KG1 (cell line): Measurements from ENCODE around the gene MST1.

Experiments
- DNase-seq: peaks from one replicate; lab custom pipeline; 2025; lab: John Stamatoyannopoulos, UW

MST1 gene

DNA sequence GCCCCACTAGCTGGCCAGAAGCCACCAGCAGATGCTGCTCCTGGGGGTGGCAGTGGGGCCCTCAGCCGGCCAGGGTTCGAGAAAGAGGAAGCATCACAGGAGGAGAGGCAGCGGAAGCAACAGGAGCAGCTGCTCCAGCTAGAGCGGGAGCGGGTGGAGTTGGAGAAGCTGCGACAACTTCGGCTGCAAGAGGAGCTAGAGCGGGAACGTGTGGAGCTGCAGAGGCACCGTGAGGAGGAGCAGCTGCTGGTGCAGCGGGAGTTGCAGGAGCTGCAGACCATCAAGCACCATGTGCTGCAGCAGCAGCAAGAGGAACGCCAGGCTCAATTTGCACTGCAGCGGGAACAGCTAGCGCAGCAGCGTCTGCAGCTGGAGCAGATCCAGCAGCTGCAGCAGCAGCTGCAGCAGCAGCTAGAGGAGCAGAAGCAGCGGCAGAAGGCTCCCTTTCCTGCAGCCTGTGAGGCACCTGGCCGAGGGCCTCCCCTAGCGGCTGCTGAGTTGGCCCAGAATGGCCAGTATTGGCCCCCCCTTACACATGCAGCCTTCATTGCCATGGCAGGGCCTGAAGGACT, 32.6 kb downstream of the MST1 start:
- DNase-seq: no peak

DNA sequence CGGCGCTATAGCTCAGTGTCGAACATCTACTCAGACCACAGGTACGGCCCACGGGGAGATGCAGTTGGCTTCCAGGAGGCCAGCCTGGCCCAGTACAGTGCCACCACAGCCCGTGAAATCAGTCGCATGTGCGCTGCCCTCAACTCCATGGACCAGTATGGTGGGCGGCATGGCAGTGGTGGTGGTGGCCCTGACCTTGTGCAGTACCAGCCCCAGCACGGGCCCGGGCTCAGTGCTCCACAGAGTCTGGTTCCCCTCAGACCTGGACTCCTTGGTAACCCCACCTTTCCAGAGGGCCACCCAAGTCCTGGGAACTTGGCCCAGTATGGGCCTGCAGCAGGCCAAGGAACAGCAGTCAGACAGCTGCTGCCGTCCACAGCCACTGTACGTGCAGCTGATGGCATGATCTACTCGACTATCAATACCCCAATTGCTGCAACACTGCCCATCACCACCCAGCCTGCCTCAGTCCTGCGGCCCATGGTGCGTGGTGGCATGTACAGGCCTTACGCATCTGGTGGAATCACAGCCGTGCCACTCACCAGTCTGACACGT, 33.5 kb downstream of the MST1 start:
- DNase-seq: no peak

DNA sequence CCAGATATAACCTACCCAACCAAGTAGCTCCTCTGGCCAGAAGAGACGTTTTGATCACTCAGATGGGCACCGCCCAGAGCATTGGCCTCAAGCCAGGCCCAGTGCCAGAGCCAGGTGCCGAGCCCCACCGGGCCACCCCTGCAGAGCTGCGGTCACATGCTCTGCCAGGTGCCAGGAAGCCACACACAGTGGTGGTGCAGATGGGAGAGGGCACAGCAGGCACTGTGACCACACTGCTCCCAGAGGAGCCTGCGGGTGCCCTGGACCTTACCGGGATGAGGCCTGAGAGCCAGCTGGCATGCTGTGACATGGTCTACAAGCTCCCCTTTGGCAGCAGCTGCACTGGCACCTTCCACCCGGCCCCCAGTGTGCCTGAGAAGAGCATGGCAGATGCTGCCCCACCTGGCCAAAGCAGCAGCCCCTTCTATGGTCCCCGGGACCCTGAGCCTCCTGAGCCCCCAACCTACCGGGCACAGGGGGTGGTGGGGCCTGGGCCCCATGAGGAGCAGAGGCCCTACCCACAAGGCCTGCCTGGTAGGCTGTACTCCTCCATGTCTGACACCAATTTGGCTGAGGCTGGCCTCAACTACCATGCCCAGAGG, 34.2 kb downstream of the MST1 start:
- DNase-seq: no peak

DNA sequence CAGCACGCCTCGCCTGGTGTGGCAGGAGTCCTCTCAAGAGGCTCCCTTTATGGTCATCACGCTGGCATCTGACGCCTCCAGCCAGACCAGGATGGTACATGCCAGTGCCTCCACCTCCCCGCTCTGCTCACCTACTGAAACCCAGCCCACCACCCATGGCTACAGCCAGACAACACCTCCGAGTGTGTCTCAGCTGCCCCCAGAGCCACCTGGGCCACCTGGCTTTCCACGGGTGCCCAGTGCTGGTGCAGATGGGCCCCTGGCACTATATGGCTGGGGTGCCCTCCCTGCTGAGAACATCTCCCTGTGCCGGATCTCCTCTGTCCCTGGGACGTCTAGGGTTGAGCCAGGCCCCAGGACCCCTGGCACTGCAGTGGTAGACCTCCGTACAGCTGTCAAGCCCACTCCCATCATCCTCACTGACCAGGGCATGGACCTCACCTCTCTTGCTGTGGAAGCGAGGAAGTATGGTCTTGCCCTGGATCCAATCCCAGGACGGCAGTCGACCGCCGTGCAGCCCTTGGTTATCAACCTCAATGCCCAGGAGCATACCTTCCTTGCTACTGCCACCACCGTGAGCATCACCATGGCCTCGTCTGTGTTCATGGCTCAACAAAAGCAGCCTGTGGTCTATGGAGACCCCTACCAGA, 35.0 kb downstream of the MST1 start:
- DNase-seq: no peak

DNA sequence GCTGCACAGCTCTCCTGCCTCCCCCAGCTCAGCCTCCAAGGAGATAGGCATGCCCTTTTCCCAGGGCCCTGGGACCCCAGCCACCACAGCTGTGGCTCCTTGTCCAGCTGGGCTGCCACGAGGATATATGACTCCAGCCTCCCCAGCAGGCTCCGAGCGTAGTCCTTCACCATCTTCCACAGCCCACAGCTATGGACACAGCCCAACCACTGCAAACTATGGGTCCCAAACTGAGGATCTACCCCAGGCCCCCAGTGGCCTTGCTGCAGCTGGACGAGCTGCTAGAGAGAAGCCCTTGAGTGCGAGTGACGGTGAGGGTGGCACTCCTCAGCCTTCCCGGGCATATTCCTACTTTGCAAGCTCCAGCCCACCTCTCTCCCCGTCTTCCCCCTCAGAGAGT, 35.7 kb downstream of the MST1 start:
- no peak for DNase-seq

DNA sequence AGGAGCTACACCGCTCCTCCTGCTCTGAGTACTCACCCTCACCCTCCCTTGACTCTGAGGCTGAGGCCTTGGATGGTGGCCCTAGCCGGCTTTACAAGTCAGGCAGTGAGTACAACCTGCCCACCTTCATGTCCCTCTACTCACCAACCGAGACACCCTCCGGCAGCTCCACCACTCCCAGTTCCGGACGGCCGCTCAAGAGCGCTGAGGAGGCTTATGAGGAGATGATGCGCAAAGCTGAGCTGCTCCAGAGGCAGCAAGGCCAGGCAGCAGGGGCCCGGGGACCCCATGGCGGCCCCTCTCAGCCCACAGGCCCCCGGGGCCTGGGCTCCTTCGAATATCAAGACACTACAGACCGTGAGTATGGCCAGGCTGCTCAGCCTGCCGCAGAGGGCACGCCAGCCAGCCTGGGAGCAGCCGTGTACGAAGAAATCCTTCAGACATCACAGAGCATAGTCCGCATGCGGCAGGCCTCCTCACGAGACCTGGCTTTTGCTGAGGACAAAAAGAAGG, 36.3 kb downstream of the MST1 start:
- DNase-seq: no peak

DNA sequence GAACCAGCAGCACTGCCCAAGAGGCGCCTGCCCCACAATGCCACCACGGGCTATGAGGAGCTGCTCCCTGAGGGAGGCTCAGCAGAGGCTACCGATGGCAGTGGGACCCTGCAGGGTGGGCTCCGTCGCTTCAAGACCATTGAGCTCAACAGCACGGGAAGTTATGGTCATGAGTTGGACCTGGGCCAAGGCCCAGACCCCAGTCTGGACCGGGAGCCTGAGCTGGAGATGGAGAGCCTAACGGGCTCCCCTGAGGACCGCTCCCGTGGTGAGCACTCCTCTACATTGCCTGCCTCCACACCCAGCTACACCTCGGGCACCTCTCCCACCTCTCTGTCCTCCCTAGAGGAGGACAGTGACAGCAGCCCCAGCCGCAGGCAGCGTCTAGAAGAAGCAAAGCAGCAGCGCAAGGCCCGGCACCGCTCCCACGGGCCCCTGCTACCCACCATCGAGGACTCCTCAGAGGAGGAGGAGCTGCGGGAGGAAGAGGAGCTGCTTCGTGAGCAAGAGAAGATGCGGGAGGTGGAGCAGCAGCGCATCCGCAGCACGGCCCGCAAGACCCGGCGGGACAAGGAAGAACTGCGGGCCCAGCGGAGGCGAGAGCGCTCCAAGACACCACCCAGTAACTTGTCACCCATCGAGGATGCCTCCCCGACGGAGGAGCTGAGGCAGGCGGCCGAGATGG, 36.9 kb downstream of the MST1 start:
- no peak for DNase-seq

DNA sequence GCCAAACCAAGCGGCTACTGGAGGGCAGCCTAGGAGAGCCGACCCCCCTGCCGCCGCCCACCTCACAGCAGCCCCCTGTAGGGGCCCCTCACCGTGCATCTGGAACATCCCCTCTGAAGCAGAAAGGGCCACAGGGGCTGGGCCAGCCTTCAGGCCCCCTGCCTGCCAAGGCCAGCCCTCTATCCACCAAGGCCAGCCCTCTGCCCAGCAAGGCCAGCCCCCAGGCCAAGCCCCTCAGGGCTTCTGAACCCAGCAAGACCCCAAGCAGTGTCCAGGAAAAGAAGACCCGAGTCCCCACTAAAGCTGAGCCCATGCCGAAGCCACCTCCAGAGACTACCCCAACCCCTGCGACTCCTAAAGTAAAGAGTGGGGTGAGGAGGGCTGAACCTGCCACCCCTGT, 38.6 kb downstream of the MST1 start:
- DNase-seq: no peak

DNA sequence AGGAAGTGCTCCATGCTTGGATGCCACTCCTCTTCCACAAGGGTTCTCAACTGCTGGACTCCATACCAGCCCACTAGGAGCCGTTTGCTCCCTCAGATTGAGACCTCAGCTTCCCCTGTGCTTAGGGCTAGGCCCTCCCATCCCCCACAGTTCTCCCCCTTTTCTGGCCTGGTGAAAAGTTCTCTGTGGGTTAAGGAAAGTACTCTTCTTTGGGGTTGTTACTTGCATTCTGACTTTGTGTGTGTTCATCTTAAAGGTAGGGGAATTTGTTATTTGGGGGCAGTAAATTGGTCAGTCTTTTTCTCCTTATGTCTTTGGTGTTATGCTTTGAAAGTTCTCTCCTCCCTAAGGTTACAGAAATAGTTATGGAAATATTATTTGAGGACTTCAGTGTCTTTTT, 39.1 kb downstream of the MST1 start:
- DNase-seq: no peak

DNA sequence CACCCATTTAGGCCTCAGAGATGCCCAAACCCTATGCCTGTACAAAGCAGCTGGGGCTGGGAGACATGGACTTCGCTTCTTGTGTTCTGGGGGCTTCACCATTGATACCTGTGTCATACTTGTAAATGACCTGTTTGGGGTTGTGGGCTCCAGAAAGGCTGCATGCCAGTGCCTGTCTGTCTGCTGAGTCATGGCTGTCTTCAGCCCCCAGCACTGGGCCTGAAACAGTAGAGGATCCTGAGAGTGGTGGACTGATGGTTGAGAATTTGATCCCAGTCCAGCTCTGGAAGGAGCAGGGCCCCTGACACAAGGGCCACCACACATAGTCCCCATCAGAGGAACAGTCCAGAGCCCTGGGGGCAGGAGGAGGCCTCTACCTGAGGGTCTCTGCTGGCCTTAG, 39.7 kb downstream of the MST1 start:
- no peak for DNase-seq

DNA sequence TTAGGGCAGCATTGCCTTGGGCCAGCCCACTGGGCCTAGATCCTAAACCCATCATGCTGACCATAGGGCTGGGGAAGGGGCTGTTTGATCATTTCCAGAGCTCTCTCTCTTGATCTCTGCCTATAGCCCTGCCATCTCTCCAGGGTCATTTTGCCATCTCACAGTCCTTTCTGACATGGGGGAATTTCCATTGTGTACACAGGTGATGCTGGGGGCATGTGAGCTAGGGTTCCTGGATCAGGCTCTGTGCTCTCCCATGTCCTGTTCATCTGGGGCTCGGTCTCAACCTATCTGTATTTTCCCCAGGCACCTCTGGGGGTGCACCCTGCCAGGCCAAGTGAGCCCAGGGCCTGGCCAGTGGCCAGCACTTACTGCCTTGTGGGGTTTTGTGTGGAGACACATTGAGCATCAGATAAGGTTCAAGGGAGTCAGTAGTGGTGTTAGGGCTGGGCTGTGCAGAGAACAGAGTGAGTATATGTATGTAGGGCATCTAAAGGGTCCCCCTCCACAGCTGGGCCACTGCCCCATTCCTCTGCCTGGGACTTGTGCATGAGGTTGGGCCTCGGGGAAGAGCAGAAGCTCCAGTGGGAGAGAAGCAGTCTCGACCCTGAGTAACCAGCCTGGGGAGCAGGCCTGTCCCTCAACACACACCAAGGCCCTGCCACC, 40.8 kb downstream of the MST1 start:
- DNase-seq: no peak

DNA sequence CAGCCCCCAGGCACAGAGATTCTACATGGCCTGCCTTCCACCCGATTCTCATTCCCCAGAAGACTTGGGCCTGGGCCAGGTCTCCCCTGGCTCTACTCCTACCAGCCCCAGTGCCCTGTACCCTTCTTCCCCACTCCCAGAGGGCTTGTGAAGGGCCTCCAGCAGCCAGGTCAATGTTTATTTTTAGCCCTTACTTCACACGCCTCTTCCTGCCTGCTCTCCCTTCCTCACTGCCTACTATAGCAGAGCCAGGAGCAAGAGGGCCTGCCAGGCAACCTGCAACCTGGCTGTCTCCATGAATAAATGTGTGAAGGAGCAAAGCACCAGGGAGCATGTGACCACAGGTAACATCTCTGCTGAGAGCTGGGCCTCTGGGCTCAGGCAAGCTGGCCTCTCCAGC, 41.5 kb downstream of the MST1 start:
- DNase-seq: no peak

DNA sequence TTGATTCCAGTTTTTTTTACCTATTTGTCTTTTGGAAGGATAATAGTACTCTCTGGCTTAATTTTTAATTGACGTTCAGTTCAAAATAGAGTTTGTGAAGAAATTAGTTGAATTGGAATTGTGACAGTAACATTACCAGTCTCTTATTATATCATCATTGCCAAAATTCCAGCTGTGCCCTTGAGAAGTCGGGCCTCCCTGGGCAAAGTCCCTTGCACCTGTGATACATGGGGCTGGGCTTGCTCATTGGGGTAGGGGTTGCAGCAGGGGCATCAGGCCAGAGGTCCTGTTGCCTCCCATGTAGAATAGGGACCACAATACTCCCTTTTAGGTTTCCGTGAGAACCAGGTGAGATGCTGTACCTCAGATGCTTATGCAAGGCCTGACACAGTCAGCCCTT, 43.0 kb downstream of the MST1 start:
- no peak for DNase-seq

DNA sequence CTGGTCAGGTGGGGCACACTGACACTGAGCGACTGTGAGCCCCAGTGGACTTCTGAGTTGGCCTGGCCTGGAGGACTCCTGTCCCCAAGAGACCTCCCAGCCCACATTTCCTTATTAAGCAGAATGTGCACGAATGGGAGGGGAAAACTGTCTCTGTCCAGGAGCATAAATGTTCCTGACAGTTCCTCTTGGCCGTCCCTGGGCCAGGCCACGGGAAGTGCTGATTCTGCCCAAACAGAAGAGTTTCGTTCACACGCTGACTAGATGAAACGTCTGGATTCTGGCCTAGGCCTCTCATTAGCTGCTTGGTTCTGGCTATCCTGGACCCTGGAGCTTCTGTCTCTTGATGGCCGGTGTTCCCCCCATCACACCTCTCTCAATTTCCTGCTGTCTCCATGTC, 44.6 kb downstream of the MST1 start:
- DNase-seq: no peak

DNA sequence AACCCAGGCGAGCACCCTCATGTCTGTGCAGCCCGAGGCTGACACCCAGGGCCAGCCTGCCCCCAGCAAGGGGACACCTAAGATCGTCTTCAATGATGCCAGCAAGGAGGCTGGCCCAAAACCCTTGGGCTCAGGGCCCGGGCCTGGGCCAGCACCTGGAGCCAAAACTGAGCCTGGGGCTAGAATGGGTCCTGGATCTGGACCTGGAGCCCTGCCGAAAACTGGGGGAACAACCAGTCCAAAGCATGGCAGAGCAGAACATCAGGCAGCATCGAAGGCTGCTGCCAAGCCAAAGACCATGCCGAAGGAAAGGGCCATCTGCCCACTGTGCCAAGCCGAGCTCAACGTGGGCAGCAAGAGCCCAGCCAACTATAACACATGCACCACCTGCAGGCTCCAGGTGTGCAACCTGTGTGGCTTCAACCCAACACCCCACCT, 46.5 kb downstream of the MST1 start:
- no peak for DNase-seq

DNA sequence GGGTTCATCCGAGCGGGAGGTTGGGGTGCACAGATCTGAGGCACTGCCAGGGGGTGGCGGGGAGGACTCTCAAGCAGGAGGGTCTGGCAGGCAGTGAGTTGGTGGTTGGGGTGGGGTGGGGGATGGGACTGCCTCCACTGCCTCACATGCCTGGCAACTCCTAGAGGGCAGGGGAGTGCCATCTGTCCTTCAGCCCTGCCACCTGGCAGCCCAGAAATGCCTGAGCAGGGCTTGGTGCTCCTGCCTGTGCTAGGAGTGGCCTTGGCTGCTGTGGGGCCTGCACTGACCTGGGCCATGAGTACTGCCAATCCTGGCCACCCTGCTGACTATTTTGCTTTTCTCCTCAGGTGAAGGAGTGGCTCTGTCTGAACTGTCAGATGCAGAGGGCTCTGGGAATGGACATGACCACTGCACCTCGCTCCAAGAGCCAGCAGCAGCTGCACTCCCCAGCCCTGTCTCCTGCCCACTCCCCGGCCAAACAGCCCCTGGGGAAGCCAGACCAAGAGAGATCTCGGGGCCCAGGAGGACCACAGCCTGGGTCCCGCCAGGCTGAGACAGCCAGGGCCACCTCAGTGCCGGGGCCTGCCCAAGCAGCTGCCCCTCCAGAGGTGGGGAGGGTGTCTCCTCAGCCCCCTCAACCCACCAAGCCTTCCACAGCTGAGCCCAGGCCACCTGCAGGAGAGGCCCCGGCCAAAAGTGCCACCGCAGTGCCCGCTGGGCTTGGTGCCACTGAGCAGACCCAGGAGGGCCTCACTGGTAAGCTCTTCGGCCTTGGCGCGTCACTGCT, 47.2 kb downstream of the MST1 start:
- no peak for DNase-seq

DNA sequence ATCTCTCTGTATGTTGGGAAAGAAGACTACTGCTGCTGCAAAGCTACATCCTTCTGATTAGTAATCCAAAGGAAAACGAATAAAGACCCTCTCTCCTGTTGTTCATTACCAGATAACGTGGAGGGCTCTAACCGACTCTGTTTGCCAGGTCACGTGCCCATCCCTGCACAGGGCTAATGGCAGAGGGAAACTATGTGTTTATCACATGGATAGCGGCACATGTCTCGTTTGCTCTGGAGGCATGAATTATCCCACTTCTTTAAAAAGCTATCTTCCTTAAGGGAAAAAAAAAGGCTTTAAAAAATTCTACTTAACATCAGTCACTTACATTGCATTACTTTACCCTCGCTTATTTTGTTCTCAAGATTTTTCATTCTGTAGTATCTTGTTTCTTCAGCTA, 48.0 kb downstream of the MST1 start:
- no peak for DNase-seq

DNA sequence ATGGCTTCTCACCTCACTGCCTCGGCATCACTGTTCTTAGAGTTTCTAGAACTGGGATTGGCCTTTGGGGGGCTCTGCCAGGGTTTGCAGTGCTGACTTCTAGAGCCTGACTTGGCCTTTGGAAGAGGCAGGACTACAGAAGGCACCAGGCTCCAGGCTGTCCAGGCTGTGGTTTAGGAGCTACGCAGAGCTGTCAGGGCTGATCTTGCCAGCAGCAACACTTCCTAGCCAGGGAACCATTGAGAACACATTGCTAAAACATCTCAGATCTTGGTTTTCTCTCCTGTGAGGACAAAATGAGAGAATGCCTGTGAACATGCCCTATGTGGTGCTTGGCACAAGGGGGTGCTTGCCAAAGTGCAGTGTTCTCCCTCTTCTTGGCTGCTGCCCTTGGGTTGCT, 49.7 kb downstream of the MST1 start:
- DNase-seq: no peak

DNA sequence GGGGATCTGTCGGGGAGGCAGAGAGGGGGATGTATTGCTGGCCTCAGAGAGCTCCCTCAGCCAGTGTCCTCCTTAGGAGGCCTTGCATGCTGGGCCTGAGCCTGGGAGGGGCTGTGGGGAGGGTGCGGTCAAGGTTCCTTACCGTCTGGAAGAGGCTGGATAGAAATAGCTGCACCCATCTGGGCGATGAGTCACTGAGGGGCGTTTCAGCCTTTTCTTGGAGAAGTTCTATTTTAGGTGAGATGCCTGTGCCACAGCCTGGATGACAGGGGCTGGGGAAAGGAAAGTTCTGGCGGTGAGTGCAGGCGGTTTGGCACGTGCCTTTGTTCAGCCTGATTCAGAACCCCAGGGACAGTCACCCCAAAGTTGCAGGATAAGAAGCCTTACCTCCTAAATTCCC, 50.8 kb downstream of the MST1 start:
- no peak for DNase-seq

DNA sequence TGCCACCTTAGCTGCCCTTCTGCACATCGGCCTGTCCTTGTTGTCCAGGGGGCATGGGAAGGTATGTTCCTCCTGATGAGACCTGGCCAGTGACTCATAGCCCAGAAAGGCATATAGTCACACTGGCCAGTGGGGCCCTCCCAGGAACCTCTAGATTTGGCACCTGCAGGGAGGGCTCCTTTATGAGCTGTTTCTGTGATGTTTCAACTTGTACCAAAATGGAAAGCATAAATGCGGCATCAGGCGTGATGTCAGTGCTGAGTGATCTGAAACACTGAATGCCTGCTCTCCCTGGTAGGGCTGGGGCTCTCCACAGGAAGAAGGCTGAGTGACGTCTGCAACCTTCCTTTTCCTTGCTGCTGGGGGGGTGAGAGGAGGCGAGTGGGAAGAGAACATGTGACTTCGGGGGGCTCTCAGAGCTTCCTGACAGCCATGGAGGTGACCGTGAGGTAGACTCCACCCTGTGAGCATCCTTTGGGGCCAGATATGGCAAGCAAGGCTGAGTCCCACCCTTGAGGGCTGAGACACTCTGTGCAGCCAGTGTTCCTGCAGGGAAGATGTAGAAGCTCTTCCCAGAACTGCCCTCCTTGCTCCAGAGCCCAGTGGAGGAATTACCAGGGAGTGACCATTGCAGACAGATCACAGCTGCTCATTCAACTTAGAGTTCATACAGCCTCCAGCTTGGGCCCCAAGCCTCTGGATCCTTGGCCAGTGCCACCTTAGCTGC, 52.2 kb downstream of the MST1 start:
- DNase-seq: no peak

DNA sequence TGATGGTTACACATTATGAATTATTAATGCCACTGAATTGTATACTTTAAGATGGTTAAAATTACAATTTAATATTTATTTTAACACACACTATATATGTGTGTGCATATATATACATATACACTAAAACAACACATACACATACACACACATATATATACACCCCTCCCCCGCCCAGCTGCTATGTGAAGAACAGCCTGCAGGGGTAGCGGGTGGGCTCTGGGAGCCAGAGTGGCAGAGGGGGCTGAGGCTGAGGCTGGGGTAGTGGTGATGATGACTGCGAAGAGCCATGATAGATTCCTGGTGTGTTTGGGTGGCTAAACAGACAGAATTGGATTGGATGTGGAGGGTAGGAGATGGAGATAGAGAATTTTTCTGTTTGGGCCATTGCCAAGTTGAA, 54.5 kb downstream of the MST1 start:
- DNase-seq: no peak
